Measurements from ENCODE around the gene ATG9B.

Gene ATG9B

GRCh38 chr7:150998341-150998740, 26.0 kb downstream of the ATG9B start:
- DNase-seq: no peak

GRCh38 chr7:150997817-150998216, 26.5 kb downstream of the ATG9B start:
- DNase-seq: no peak

DNA sequence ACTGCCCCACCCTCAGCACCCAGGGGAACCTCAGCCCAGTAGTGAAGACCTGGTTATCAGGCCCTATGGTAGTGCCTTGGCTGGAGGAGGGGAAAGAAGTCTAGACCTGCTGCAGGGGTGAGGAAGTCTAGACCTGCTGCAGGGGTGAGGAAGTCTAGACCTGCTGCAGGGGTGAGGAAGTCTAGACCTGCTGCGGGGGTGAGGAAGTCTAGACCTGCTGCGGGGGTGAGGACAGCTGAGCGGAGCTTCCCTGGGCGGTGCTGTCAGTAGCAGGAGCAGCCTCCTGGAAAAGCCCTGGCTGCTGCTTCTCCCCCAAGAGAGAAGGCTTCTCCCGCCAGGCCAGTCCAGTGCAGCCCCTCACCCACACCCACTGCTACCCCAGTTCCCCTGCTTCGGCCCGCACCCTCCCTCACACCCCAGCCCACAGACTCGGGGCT, 27.2 kb downstream of the ATG9B start:
- DNase-seq: no peak

GRCh38 chr7:150996376-150997074, 27.8 kb downstream of the ATG9B start:
- DNase-seq: no peak

GRCh38 chr7:150994838-150995510, 29.3 kb downstream of the ATG9B start:
- DNase-seq: no peak

DNA sequence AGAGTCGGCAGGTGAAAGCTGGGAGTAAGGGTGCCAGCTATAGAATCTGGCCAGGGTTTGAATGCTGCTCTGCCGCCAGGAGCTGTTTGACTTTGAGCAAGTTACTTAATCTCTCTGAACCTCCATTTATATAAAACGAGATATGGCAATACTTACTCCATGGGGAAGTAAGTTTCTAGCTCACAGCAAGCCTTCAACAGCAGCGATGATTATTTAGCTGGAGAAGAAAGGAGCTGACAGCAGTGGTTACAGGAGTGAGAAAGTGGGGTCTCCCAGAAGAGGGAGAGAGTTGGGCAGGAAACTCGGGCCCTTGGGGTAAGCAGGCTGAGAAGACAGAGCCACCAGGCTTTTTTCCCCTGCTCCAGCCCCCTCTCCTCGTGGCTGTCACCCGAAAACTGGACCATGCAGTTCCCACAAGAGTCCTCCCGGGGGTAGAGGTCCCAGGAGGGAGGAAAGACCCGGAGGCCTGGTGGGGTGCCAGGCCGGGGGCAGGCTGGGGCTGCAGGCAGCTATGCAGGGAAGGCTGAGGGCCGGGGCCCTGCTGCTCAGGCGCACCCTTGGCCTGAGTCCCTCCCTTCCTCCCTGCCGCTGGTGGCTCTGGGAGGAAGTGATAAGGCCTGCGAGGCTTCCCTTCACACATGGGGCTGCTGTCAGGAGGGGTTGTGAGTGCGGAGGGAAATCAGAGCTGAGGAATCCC, 30.0 kb downstream of the ATG9B start:
- no peak for DNase-seq

GRCh38 chr7:150993511-150993910, 30.8 kb downstream of the ATG9B start:
- DNase-seq: no peak

DNA sequence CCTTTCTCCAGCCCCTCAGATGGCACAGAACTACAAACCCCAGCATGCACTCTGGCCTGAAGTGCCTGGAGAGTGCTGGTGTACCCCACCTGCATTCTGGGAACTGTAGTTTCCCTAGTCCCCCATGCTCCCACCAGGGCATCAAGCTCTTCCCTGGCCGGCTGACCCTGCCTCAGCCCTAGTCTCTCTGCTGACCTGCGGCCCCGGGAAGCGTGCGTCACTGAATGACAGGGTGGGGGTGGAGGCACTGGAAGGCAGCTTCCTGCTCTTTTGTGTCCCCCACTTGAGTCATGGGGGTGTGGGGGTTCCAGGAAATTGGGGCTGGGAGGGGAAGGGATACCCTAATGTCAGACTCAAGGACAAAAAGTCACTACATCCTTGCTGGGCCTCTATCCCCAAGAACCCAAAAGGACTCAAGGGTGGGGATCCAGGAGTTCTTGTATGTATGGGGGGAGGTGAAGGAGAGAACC, 31.4 kb downstream of the ATG9B start:
- DNase-seq: no peak

- no peak for DNase-seq
These were observed 32.1 kb downstream of the ATG9B start for GRCh38 chr7:150992051-150992640.

- DNase-seq: no peak
These were observed 33.7 kb downstream of the ATG9B start, which contains the start of gene NOS3 for GRCh38 chr7:150990416-150991186. NOS3 (plus strand) TSS chr7:150991017; CDS start chr7:150993804, 2,787 bp downstream.

- no peak for DNase-seq
These were observed 34.8 kb downstream of the ATG9B start for GRCh38 chr7:150989456-150989855.

GRCh38 chr7:150988230-150989226, 35.8 kb downstream of the ATG9B start:
- peak; percentile 19 for DNase-seq

GRCh38 chr7:150986556-150986955, 37.7 kb downstream of the ATG9B start:
- no peak for DNase-seq

DNA sequence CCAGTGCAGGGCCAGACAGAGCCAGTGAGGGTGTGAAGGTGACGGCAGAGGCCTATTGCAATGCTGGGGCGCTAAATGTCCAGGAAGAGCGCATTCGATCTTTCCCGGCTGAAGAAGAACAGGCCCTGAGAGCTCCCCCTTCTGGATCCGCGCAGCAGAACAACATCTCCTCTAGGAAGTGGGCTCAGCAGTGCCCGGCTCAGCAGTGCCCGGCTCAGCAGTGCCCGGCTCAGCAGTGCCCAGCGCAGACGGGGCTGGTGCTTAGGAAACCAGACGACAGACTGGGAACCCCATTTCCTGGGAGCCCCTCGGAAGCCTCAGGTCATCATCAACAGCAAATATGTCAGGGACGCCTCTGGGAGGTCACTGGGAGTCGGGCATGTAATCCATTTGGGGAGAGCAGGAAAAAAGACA, 38.2 kb downstream of the ATG9B start:
- peak; percentile 43 for DNase-seq

DNA sequence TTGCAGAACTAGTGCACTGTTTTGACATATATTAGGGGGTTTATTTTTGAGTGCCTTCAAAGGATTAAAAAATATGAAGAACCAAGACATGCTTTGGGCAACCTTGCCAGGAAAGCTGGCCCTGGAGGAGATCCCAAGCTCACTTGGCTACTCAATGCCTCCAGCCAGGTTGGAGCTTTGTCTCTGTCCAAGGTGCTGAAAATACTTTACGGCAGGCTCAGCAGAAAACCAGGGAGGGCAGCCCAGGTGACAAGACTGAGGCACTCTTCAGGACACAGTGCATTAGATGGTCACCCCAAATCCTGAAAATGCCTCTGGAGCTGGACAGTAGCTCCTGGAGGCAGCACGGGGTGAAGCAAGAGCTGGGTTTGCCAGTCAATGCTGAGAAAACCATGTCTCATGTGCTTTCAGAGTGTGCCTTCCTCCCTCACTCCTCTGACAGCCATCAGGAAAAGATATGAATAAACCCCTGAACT, 40.4 kb downstream of the ATG9B start:
- DNase-seq: peak; percentile 47

DNA sequence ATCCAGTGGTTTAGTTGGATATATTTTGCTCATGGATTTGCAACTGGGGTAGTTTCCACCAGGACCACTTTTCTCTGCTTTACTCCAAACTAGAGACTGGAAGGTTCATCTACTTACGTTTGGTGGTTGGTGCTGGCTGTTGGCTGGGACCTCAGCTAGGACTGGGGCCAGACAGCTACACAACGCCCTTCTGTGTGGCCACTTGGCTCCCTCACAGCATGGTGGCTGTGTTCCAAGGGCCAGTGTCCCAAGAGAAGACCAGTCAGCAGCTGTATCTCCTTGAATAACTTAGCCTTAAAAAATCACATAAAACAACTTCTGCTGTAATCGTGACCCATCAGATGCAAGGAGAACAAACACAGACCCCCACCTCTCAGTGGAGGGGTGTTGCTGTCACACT, 41.9 kb downstream of the ATG9B start:
- DNase-seq: no peak

DNA sequence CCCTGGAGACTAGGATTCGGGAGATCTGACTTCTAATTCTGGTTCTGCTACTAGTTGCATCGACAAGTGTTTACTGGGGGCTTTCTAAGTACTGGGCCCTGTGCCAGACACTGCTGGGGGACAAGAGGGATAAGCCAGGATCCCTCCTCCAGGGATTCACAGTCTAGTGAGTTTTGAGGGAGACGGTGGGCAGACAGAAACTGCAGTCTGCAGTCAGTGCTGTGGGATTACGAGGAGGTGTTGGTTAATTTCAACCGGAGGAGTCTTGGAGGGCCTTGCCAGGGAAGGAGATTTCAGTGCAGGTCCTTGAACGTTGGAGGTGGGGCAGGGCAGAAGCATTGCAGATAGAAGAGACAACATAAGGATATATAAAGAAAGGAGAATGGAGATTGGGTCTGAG, 42.6 kb downstream of the ATG9B start:
- DNase-seq: no peak

DNA sequence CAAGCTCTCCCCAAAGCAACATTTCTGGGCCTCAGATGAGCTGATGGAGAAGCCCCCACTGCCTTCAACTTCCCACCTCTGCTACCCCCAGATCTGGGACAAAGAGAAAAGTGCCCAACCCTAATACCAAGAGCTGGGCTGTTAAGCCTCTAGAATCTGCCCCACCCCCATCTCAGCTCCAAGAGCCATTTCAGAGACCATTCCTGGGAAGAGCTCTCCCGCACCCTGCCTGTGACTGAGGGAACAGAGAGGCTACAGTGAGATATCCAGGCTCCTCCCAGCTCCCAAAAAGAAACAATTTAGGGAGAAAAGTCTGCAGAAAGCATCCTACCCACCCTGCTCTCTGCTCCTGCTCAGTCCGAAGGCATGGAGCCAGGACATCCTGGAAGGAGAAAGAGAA, 43.6 kb downstream of the ATG9B start:
- no peak for DNase-seq

- no peak for DNase-seq
These were observed 44.4 kb downstream of the ATG9B start for GRCh38 chr7:150979713-150980390.

- no peak for DNase-seq
These were observed 46.0 kb downstream of the ATG9B start, which contains the start of gene KCNH2 for GRCh38 chr7:150978126-150978789. KCNH2 (minus strand) TSS chr7:150978321; CDS start chr7:150977913, 408 bp downstream.

Measured in kidney glomerular epithelial cell (primary cell).